ENCODE data around the gene IL17RE.

- TF ChIP-seq, protein P1, sequence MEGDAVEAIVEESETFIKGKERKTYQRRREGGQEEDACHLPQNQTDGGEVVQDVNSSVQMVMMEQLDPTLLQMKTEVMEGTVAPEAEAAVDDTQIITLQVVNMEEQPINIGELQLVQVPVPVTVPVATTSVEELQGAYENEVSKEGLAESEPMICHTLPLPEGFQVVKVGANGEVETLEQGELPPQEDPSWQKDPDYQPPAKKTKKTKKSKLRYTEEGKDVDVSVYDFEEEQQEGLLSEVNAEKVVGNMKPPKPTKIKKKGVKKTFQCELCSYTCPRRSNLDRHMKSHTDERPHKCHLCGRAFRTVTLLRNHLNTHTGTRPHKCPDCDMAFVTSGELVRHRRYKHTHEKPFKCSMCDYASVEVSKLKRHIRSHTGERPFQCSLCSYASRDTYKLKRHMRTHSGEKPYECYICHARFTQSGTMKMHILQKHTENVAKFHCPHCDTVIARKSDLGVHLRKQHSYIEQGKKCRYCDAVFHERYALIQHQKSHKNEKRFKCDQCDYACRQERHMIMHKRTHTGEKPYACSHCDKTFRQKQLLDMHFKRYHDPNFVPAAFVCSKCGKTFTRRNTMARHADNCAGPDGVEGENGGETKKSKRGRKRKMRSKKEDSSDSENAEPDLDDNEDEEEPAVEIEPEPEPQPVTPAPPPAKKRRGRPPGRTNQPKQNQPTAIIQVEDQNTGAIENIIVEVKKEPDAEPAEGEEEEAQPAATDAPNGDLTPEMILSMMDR (conservative IDR thresholded peaks at IDR 0.05) = no peak
- TF ChIP-seq ZFX (IDR thresholded peaks at IDR 0.05) = no peak
These were observed 5.0 kb upstream of the IL17RE start for GRCh38 chr3:9897408-9898372.

Measured in C4-2B (cell line).